Prostate gland (tissue), 2 donors: ENCODE data around the gene NUP85.

Experiments used
- CTCF ChIP-seq, 4 experiments: fragments of 200-600 bp in 2 of 4; fragments of 450-650 bp in 2 of 4; sonication (generic) in 2 of 4; IDR thresholded peaks; 1 replicate in 3 of 4; 2 replicates in 1 of 4; pipeline ENCODE4 v1.5.1; 2016 to 2019; ENCODE audit warnings: antibody characterized with exemption in 4 of 4, mild to moderate bottlenecking in 2 of 4, moderate library complexity in 2 of 4
- POLR2A ChIP-seq: fragments of 450-650 bp; IDR thresholded peaks from one replicate; pipeline ENCODE4 v1.6.1; 2016; ENCODE audit warnings: antibody characterized with exemption, mild to moderate bottlenecking
- POLR2AphosphoS5 ChIP-seq: sonication (generic); formaldehyde crosslinking; IDR thresholded peaks from one replicate; pipeline ENCODE4 v1.6.1; 2017; ENCODE audit warnings: antibody characterized with exemption

GRCh38 chr17:75183999-75184884 is 21.2 kb upstream of the NUP85 start:
- no peak for TF ChIP-seq CTCF (IDR thresholded peaks at IDR 0.05)
- no peak for TF ChIP-seq POLR2A
- no peak for TF ChIP-seq POLR2AphosphoS5
